H1 (cell line): Measurements from ENCODE around the gene LHX8.

Experiments used
- CEBPB ChIP-seq: IDR thresholded peaks from 2 replicates; pipeline ENCODE4 v1.6.1; 2012; ENCODE audit warnings: low read depth, low read length
- EZH2 ChIP-seq: fragments of 200-600 bp; sonication (generic); IDR thresholded peaks from 2 replicates; pipeline ENCODE4 v1.7.1; 2012; ENCODE audit warnings: low read depth, mild to moderate bottlenecking, moderate library complexity, low read length, inconsistent platforms; ENCODE audit not compliant: severe bottlenecking
- GABPA ChIP-seq: IDR thresholded peaks from 2 replicates; pipeline ENCODE4 v1.6.1; 2011; ENCODE audit warnings: mild to moderate bottlenecking, low read length, moderate library complexity, borderline replicate concordance; ENCODE audit not compliant: insufficient read depth
- POLR2AphosphoS5 ChIP-seq: IDR thresholded peaks from 2 replicates; pipeline ENCODE4 v1.6.1; 2011; ENCODE audit warnings: low read depth, low read length
- RAD21 ChIP-seq, 2 experiments: IDR thresholded peaks in 1 of 2; conservative IDR thresholded peaks in 1 of 2; 2 replicates each; pipeline ENCODE4 v1.6.1; 2011; ENCODE audit warnings: low read depth in 2 of 2, low read length in 2 of 2, improper control_type of control experiment in 1 of 2, inconsistent platforms in 1 of 2, mild to moderate bottlenecking in 1 of 2, moderate library complexity in 1 of 2
- RNF2 ChIP-seq: fragments of 200-900, 300-1000 bp; sonication (generic); IDR thresholded peaks from 2 replicates; pipeline ENCODE4 v1.7.1; 2016; ENCODE audit warnings: borderline replicate concordance, low read depth, mild to moderate bottlenecking, antibody characterized with exemption, low read length; ENCODE audit not compliant: poor library complexity, severe bottlenecking; ENCODE audit errors: missing control alignments
- SP1 ChIP-seq: IDR thresholded peaks from 2 replicates; pipeline ENCODE4 v1.6.1; 2011; ENCODE audit warnings: low read depth, low read length
- YY1 ChIP-seq: IDR thresholded peaks from 2 replicates; pipeline ENCODE4 v1.6.1; 2011; ENCODE audit warnings: low read depth, mild to moderate bottlenecking, low read length
- TF ChIP-seq, protein P1 (sequence below), 3 experiments: IDR thresholded peaks; 1 replicate in 2 of 3; 2 replicates in 1 of 3; pipeline versions ENCODE4 v1.5.1 to v1.6.1; 2011; ENCODE audit warnings: low read length in 3 of 3, mild to moderate bottlenecking in 3 of 3, inconsistent platforms in 2 of 3, low read depth in 1 of 3, moderate library complexity in 1 of 3; ENCODE audit not compliant: insufficient read depth in 1 of 3; ENCODE audit errors: control extremely low read depth in 1 of 3
- TF ChIP-seq, protein P2 (sequence below): IDR thresholded peaks from 2 replicates; pipeline ENCODE4 v1.6.1; 2012; ENCODE audit warnings: inconsistent platforms

DNA sequence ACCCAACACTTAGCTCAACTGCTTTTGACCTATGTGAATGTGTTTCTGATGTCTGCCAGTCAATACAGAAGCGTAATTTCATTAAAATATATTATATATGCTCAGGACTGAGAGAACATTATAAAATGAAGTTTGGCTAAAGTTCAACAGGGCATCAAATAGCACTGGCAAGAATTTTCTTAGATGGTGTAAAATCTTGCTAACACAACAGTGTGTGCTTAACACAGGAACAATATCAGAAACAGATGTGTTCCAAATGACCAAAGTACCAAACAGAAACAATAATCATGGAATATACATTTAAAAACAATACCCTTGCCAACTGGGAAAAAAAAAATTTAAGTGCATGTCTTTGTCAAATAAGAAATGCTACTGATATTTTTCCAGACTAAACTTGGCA, 10.4 kb upstream of the LHX8 start:
- TF ChIP-seq, protein P1, sequence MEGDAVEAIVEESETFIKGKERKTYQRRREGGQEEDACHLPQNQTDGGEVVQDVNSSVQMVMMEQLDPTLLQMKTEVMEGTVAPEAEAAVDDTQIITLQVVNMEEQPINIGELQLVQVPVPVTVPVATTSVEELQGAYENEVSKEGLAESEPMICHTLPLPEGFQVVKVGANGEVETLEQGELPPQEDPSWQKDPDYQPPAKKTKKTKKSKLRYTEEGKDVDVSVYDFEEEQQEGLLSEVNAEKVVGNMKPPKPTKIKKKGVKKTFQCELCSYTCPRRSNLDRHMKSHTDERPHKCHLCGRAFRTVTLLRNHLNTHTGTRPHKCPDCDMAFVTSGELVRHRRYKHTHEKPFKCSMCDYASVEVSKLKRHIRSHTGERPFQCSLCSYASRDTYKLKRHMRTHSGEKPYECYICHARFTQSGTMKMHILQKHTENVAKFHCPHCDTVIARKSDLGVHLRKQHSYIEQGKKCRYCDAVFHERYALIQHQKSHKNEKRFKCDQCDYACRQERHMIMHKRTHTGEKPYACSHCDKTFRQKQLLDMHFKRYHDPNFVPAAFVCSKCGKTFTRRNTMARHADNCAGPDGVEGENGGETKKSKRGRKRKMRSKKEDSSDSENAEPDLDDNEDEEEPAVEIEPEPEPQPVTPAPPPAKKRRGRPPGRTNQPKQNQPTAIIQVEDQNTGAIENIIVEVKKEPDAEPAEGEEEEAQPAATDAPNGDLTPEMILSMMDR (IDR thresholded peaks at IDR 0.05; ENCODE audit: control extremely low read depth in 1 of 3, insufficient read depth in 1 of 3, low read depth in 1 of 3, low read length in 3 of 3) = no peak
- TF ChIP-seq CEBPB = no peak
- no peak for TF ChIP-seq YY1
- no peak for TF ChIP-seq POLR2AphosphoS5
- TF ChIP-seq, protein P2, sequence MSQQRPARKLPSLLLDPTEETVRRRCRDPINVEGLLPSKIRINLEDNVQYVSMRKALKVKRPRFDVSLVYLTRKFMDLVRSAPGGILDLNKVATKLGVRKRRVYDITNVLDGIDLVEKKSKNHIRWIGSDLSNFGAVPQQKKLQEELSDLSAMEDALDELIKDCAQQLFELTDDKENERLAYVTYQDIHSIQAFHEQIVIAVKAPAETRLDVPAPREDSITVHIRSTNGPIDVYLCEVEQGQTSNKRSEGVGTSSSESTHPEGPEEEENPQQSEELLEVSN = no peak
- no peak for TF ChIP-seq EZH2
- TF ChIP-seq SP1 = no peak
- TF ChIP-seq RNF2 = no peak
- TF ChIP-seq RAD21 (IDR thresholded peaks at IDR 0.05 in 1 of 2, conservative IDR thresholded peaks at IDR 0.05 in 1 of 2; ENCODE audit: low read depth in 2 of 2, low read length in 2 of 2) = no peak
- no peak for TF ChIP-seq GABPA
